ENCODE results near the gene BHLHE40. TPM values are rescaled to one million over a fixed set of nuclear protein-coding genes. Genes with fewer than 3 reads are reported as not detected.
A peak's percentile ranks its signal among the peaks of the same experiment; 100 is the strongest.

BHLHE40 gene
- total RNA-seq, 1 donor from 2014 or later, result 13.6 TPM

DNA sequence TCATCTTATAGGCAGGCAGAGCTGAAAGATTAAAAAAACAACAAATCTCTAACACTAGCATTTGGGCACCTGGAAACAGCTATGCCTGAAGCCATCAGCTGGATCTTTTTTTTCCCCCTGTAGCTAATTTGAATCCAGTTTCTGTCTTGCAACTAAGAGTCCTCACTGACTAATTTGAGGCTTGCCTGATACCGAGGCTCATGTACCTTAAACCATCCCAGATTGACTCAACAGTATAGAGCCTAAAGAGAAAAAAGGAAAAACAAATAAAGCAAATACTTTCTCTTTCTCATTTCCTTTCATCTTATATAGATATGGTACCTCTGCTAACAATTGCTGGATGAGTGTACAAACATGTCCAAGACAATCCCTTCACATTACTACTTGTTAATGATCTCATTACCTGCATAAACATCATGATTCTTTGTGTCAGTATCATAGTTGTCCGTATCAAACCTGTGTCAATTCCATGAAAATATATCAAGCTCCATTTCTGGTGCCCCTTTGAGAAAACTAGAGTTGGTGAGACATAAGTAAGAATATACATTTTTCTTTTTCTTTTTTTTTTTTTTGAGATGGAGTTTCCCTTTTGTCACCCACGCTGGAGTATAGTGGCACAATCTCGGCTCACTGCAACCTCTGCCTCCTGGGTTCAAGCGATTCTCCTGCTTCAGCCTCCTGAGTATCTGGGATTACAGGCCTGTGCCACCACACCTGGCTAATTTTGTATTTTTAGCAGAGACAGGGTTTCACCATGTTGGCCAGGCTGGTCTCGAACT, 43.1 kb downstream of the BHLHE40 start:
- Mint-ChIP-seq H3K27me3 (no peaks in the 10 kb centered on the region), H3K4me3 (no peak overlapping the region), H3K9me3 (no peaks in the 10 kb centered on the region), H3K36me3 (no peaks in the 10 kb centered on the region), H3K27ac (peak overlapping the region; percentile 52), H3K4me1 (ENCODE audit: unreplicated experiment) (peaks cover 18% of the 10 kb centered on the region)
- TF ChIP-seq, protein P1, sequence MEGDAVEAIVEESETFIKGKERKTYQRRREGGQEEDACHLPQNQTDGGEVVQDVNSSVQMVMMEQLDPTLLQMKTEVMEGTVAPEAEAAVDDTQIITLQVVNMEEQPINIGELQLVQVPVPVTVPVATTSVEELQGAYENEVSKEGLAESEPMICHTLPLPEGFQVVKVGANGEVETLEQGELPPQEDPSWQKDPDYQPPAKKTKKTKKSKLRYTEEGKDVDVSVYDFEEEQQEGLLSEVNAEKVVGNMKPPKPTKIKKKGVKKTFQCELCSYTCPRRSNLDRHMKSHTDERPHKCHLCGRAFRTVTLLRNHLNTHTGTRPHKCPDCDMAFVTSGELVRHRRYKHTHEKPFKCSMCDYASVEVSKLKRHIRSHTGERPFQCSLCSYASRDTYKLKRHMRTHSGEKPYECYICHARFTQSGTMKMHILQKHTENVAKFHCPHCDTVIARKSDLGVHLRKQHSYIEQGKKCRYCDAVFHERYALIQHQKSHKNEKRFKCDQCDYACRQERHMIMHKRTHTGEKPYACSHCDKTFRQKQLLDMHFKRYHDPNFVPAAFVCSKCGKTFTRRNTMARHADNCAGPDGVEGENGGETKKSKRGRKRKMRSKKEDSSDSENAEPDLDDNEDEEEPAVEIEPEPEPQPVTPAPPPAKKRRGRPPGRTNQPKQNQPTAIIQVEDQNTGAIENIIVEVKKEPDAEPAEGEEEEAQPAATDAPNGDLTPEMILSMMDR (conservative IDR thresholded peaks at IDR 0.05), result no peak
- no peak for DNase-seq (ENCODE audit: extremely low spot score, unreplicated experiment)

DNA sequence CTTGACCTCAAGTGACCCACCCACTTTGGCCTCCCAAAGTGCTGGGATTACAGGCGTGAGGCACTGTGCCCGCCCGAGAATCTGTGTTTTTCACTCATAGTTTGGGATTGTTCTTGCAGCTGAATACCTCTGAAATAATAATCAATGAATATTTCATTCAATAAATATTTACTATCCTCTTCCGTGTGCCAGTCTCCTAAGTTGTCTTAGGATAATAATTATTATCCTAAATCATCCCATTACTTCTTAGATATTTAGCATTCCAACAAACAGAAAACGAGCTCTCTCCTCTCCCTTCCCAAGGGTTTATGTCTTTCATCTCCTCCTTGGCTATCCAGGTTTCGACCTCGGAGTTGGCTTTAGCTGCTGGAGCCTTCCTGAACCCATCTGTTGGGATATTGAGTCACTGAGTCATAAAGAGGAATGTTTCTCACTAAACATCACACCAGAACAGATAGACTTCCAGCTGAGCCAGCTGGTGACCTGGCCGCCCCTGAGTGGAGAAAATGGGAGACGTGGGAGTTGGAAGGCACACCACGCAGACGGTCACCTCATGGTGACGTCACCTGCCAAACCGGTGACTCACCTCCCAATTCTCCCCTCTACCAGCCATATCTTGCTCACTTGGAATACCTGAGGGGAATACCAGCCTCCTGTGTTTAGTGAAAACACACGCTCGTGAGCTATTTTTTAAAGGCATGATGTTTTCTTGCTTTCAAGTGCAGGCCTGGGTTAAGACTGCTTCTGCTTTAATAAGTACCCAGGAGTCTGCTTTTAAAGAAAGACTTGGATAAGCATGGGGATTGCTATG, 43.9 kb downstream of the BHLHE40 start:
- peak overlapping the region; percentile 42 for H3K27ac Mint-ChIP-seq
- TF ChIP-seq, protein P1 (conservative IDR thresholded peaks at IDR 0.05), result no peak
- DNase-seq (ENCODE audit: extremely low spot score, unreplicated experiment), result no peak
- no peak overlapping the region for H3K4me3 Mint-ChIP-seq
- H3K27me3 Mint-ChIP-seq, result no peaks in the 10 kb centered on the region
- H3K36me3 Mint-ChIP-seq, result no peaks in the 10 kb centered on the region
- no peaks in the 10 kb centered on the region for H3K9me3 Mint-ChIP-seq
- H3K4me1 Mint-ChIP-seq (ENCODE audit: unreplicated experiment), result peaks cover 16% of the 10 kb centered on the region

DNA sequence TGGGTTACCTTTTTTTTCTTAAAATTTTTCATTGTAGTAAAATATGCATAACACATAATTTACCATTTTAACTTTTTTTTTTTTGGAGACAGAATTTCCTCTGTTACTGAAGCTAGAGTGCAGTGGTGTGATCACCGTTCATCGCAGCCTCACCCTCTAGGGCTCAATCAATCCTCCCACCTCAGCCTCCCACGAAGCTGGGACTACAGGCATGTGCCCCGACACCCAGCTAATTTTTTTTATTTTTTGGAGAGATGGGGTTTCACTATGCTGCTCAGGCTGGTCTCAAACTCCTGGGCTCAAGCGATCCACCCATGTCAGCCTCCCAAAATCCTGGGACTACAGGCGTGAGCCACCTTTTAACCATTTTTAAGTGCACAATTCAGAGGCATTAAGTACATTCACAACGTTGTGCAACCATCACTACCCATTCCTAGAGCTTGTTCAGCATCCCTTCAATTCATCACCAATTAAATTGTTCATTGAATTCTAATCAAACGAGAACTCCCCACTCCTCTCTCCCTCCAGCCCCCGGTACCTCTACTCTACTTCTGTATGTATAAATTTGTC, 44.6 kb downstream of the BHLHE40 start:
- no peak for DNase-seq (ENCODE audit: extremely low spot score, unreplicated experiment)
- H3K27ac Mint-ChIP-seq, result peak overlapping the region; percentile 9
- no peaks in the 10 kb centered on the region for H3K27me3 Mint-ChIP-seq
- TF ChIP-seq, protein P1 (conservative IDR thresholded peaks at IDR 0.05), result no peak
- H3K4me3 Mint-ChIP-seq, result peak overlapping the region; percentile 6
- H3K9me3 Mint-ChIP-seq, result no peaks in the 10 kb centered on the region
- H3K4me1 Mint-ChIP-seq (ENCODE audit: unreplicated experiment), result peaks cover 13% of the 10 kb centered on the region
- H3K36me3 Mint-ChIP-seq, result no peaks in the 10 kb centered on the region

DNA sequence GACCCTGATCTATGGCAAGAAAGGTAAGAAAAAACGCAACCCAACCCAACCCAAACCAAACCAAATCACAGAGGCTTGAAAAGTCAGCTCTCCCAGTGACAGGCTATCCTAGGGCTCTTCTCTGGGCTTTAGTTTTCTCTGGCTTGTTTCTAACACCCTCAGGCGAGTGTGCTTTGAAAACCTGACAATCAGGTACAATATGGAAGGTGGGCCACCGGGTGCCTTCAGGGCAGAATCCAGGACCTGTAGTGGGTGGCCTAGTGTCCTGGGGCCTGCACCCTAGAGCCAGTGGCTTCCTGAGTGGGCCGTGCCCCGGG, 46.8 kb downstream of the BHLHE40 start:
- peak overlapping the region; percentile 67 for H3K4me3 Mint-ChIP-seq

DNA sequence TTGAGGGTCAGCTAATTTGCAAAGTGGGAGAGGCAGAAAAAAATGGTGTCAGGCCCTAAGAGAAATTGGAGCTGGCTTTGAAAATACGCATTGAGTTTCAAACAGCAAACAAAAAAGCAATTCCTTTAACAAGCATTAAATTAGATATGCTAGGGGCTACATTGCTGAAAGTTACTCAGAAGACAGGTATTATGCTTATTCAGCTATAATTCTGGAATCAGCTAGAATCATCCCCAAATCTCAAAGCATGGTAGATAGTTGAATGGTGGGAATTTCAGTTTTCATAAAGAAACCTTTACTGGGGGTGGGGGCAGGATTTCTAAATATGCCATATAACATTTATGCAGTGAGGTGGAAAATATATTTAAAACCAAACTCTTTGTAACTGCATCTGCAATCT, 50.5 kb downstream of the BHLHE40 start:
- Mint-ChIP-seq H3K9me3 (no peaks in the 10 kb centered on the region), H3K4me3 (no peak overlapping the region), H3K27me3 (no peaks in the 10 kb centered on the region), H3K36me3 (no peaks in the 10 kb centered on the region), H3K27ac (peak overlapping the region; percentile 71), H3K4me1 (ENCODE audit: unreplicated experiment) (peaks cover 17% of the 10 kb centered on the region)
- no peak for DNase-seq (ENCODE audit: extremely low spot score, unreplicated experiment)
- TF ChIP-seq, protein P1 (conservative IDR thresholded peaks at IDR 0.05), result no peak

More for the DNA sequence above, 46.8 kb downstream of the BHLHE40 start:
- H3K9me3 Mint-ChIP-seq, result no peaks in the 10 kb centered on the region
- no peaks in the 10 kb centered on the region for H3K36me3 Mint-ChIP-seq
- TF ChIP-seq, protein P1 (conservative IDR thresholded peaks at IDR 0.05), result no peak
- H3K4me1 Mint-ChIP-seq (ENCODE audit: unreplicated experiment), result peaks cover 21% of the 10 kb centered on the region
- H3K27me3 Mint-ChIP-seq, result no peaks in the 10 kb centered on the region
- no peak for DNase-seq (ENCODE audit: extremely low spot score, unreplicated experiment)
- H3K27ac Mint-ChIP-seq, result peak overlapping the region; percentile 55
